A549 (cell line): ENCODE measurements around the gene ARL3.

ENCODE experiments used
- CTCF ChIP-seq: fragments of >200 bp; sonication (Bioruptor Twin); formaldehyde crosslinking; IDR thresholded peaks from 3 replicates; pipeline ENCODE4 v1.5.1; 2016
- FOSB ChIP-seq: fragments of 250-450 bp; sonication (Bioruptor Pico); IDR thresholded peaks from 2 replicates; pipeline ENCODE4 v1.5.0; 2020; ENCODE audit warnings: mild to moderate bottlenecking, moderate library complexity
- POLR2A ChIP-seq: IDR thresholded peaks from 2 replicates; pipeline ENCODE4 v1.6.1; 2012; ENCODE audit warnings: mild to moderate bottlenecking, low read length
- POLR2AphosphoS2 ChIP-seq: conservative IDR thresholded peaks from 2 replicates; pipeline ENCODE4 v1.6.1; 2012; ENCODE audit warnings: low read length, improper control_type of control experiment, inconsistent platforms
- RNF2 ChIP-seq: fragments of 200-600 bp; sonication (generic); IDR thresholded peaks from 2 replicates; pipeline ENCODE4 v1.6.1; 2016; ENCODE audit warnings: low read depth, mild to moderate bottlenecking, antibody characterized with exemption, moderate library complexity, borderline replicate concordance
- SREBF2 ChIP-seq: fragments of 450-650 bp; IDR thresholded peaks from 2 replicates; pipeline ENCODE4 v1.6.1; 2014; ENCODE audit warnings: mild to moderate bottlenecking, moderate library complexity
- ZC3H11A ChIP-seq: fragments of 450-650 bp; IDR thresholded peaks from 2 replicates; pipeline ENCODE4 v1.6.1; 2014; ENCODE audit warnings: antibody characterized with exemption, mild to moderate bottlenecking
- TF ChIP-seq, protein P1 (sequence below): fragments of 150-350 bp; IDR thresholded peaks from 2 replicates; pipeline ENCODE4 v1.6.1; 2014; ENCODE audit warnings: low read depth, mild to moderate bottlenecking, low read length

DNA sequence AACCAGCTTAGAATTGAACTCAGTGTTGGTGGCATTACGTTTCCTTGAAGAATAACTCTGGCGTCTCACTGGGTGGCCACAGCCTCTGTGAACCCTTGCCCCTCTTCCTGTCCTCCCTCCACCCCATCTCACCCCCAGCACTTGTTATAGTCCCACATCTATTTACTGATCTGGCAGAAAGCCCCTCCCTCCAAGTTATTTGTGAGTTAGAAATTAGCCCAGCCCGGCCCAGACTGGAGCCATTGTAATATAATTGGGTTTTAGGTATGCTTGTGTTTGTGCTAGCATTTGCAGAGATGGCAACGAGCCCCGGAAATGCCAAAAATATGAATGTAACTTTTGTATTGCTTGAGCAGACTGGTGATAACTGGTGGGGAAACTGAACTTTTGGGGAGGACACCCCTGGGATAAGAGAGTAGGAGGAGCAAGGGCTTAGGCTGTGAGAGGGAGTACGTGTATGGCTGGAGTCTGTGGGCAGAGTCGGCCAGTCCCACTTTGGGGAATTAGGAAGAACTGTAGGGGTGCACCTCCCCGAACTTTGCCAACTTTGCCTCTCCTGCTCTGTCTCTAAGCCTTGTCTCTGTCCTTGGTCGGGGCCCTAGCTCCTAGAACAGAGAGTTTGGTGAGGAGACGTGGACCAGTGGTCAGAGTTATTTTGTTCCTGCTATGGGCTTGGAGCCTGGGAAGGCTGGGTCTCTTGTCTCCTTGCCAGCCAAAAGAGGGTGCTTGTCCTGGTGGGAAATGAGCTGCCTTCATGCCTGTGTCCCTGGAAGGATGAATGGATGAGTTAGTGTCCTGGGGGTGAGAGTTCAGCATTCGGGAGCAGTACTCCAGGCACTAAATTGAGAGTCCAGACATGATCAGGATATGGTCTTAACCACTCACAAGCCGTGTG is 89.2 kb downstream of the ARL3 start:
- TF ChIP-seq, protein P1, sequence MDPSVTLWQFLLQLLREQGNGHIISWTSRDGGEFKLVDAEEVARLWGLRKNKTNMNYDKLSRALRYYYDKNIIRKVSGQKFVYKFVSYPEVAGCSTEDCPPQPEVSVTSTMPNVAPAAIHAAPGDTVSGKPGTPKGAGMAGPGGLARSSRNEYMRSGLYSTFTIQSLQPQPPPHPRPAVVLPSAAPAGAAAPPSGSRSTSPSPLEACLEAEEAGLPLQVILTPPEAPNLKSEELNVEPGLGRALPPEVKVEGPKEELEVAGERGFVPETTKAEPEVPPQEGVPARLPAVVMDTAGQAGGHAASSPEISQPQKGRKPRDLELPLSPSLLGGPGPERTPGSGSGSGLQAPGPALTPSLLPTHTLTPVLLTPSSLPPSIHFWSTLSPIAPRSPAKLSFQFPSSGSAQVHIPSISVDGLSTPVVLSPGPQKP = no peak
- TF ChIP-seq POLR2AphosphoS2 = no peak
- TF ChIP-seq CTCF = no peak
- TF ChIP-seq FOSB = no peak
- TF ChIP-seq POLR2A = no peak
- no peak for TF ChIP-seq ZC3H11A
- TF ChIP-seq SREBF2 = no peak
- no peak for TF ChIP-seq RNF2
